ACHN (cell line): ENCODE results near the gene KIAA1958.

Experiments used
- DNase-seq: peaks from one replicate; pipeline ENCODE4 v3.0.0-alpha.2; 2015
- in situ Hi-C: cut with HindIII; loops from 2 replicates; pipeline ENCODE4 v1.10.0; 2017; ENCODE audit warnings: low sequenced_read_pairs, low pct_ligation_motif_present, low pct_unique_long_range_greater_than_20kb

The KIAA1958 gene

GRCh38 chr9:112486221-112487007 lies at the start of gene KIAA1958:
TSS of gene KIAA1958 (plus strand) at chr9:112486827. CDS start at chr9:112574081, 87,254 bp downstream.
- peak; percentile 87 for DNase-seq
- in situ Hi-C loops, result no loop called here

GRCh38 chr9:112437406-112437805 lies 49.2 kb upstream of the KIAA1958 start:
- no peak for DNase-seq
- in situ Hi-C loops, result no loop called here

- no peak for DNase-seq
- in situ Hi-C loops, result no loop called here
Measured at GRCh38 chr9:112439171-112439570, 47.5 kb upstream of the KIAA1958 start.

GRCh38 chr9:112439825-112440224 lies 46.8 kb upstream of the KIAA1958 start:
- no peak for DNase-seq
- in situ Hi-C loops, result no loop called here

GRCh38 chr9:112443200-112443599 lies 43.4 kb upstream of the KIAA1958 start:
- in situ Hi-C loops, result no loop called here
- DNase-seq, result peak; percentile 35

GRCh38 chr9:112443636-112444035 lies 43.0 kb upstream of the KIAA1958 start:
- in situ Hi-C loops, result no loop called here
- no peak for DNase-seq

GRCh38 chr9:112445196-112445595 lies 41.4 kb upstream of the KIAA1958 start:
- in situ Hi-C loops, result no loop called here
- no peak for DNase-seq

- in situ Hi-C loops, result no loop called here
- DNase-seq, result no peak
Measured at GRCh38 chr9:112446080-112446479, 40.5 kb upstream of the KIAA1958 start.

GRCh38 chr9:112446526-112446925 lies 40.1 kb upstream of the KIAA1958 start:
- no peak for DNase-seq
- in situ Hi-C loops, result no loop called here

GRCh38 chr9:112447283-112447761 lies 39.3 kb upstream of the KIAA1958 start:
- no peak for DNase-seq
- in situ Hi-C loops, result no loop called here

- in situ Hi-C loops, result no loop called here
Measured at GRCh38 chr9:112462855-112463254, 23.8 kb upstream of the KIAA1958 start.

GRCh38 chr9:112465352-112465751 lies 21.3 kb upstream of the KIAA1958 start:
- in situ Hi-C loops, result no loop called here
- DNase-seq, result no peak

More at GRCh38 chr9:112462855-112463254, 23.8 kb upstream of the KIAA1958 start:
- no peak for DNase-seq

GRCh38 chr9:112472996-112473395 lies 13.6 kb upstream of the KIAA1958 start:
- in situ Hi-C loops, result no loop called here

GRCh38 chr9:112473986-112474385 lies 12.6 kb upstream of the KIAA1958 start:
- no peak for DNase-seq
- in situ Hi-C loops, result no loop called here

More at GRCh38 chr9:112472996-112473395, 13.6 kb upstream of the KIAA1958 start:
- no peak for DNase-seq

- no peak for DNase-seq
- in situ Hi-C loops, result no loop called here
Measured at GRCh38 chr9:112475318-112475717, 11.3 kb upstream of the KIAA1958 start.

- no peak for DNase-seq
- in situ Hi-C loops, result no loop called here
Measured at GRCh38 chr9:112477330-112477729, 9.3 kb upstream of the KIAA1958 start.

GRCh38 chr9:112479221-112479620 lies 7.4 kb upstream of the KIAA1958 start:
- in situ Hi-C loops, result no loop called here

GRCh38 chr9:112484607-112485006 lies 2.0 kb upstream of the KIAA1958 start:
- in situ Hi-C loops, result no loop called here
- DNase-seq, result no peak

More at GRCh38 chr9:112479221-112479620, 7.4 kb upstream of the KIAA1958 start:
- DNase-seq, result no peak

GRCh38 chr9:112485574-112485973 lies 1.1 kb upstream of the KIAA1958 start:
- DNase-seq, result no peak
- in situ Hi-C loops, result no loop called here
